Measurements from ENCODE around the gene SH3PXD2A. TPM values are rescaled to one million over a fixed set of nuclear protein-coding genes. Genes with fewer than 3 reads are reported as not detected.

Gene SH3PXD2A
- total RNA-seq, 2 donors from 2014 or later: 14.6 to 18.2 TPM

DNA sequence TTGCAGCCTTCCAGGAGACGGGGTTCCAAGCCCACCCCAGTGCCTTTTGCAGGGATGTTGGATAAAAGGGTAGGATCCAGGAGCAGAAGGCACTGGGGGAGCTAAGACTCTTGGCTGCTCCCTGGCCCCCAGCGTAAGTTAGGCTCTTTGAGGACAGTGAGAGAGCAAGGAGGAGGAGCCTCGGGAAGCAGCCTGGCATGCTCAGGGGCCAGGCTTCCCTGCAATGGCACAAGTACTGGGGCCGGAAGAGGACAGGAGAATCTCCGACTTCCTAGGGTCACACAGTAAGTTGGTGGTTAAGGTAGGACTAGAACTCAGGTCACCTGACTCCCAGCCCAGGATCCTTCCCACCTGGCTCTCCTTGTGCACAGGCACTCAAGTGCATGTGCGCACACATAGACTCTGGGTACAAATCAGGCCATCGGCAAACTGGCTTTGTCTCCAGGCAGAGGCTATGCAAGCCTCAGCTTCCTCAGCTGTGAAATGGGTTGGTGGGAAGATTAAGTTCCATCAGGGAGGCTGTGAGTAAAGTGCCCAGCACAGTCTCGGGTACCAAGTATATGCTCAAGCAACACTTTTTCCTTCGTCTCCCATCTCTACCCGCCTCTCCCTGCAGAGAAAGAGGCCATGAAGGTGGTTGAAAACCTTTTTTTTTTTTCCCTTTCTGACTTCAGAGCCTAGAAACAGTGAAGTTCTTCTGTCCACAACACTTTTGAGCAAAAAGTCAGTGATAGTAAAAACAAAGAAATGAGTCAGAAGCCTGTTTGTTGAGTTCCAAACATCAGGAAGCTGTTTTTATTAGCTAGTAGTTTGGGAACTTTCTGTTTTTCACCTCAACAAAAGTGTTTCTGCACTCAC, 282.8 kb downstream of the SH3PXD2A start:
- Histone ChIP-seq H3K27me3 (no peaks in the 10 kb centered on the region), H3K4me3 (no peak overlapping the region), H3K36me3 (no peaks in the 10 kb centered on the region), H3K9me3 (no peaks in the 10 kb centered on the region), H3K27ac (no peak overlapping the region), H3K4me1 (no peaks in the 10 kb centered on the region)
- DNase-seq (ENCODE audit: low spot score): no peak
- TF ChIP-seq, protein P1, sequence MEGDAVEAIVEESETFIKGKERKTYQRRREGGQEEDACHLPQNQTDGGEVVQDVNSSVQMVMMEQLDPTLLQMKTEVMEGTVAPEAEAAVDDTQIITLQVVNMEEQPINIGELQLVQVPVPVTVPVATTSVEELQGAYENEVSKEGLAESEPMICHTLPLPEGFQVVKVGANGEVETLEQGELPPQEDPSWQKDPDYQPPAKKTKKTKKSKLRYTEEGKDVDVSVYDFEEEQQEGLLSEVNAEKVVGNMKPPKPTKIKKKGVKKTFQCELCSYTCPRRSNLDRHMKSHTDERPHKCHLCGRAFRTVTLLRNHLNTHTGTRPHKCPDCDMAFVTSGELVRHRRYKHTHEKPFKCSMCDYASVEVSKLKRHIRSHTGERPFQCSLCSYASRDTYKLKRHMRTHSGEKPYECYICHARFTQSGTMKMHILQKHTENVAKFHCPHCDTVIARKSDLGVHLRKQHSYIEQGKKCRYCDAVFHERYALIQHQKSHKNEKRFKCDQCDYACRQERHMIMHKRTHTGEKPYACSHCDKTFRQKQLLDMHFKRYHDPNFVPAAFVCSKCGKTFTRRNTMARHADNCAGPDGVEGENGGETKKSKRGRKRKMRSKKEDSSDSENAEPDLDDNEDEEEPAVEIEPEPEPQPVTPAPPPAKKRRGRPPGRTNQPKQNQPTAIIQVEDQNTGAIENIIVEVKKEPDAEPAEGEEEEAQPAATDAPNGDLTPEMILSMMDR (IDR thresholded peaks at IDR 0.05): no peak

DNA sequence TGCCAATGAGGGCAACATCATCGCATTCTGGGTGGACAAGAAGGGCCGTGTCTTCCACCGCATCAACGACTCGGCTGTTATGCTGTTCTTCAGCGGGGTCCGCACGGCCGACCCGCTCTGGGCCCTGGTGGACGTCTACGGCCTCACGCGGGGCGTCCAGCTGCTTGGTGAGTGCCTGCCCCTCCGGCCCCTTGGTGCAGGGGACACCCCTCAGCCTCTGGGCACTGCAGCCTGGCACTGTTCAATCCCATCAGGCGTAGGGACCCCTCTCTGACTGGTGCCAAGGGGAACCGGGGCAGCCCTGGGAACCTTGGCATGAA, 283.8 kb downstream of the SH3PXD2A start:
- no peak for DNase-seq (ENCODE audit: low spot score)

DNA sequence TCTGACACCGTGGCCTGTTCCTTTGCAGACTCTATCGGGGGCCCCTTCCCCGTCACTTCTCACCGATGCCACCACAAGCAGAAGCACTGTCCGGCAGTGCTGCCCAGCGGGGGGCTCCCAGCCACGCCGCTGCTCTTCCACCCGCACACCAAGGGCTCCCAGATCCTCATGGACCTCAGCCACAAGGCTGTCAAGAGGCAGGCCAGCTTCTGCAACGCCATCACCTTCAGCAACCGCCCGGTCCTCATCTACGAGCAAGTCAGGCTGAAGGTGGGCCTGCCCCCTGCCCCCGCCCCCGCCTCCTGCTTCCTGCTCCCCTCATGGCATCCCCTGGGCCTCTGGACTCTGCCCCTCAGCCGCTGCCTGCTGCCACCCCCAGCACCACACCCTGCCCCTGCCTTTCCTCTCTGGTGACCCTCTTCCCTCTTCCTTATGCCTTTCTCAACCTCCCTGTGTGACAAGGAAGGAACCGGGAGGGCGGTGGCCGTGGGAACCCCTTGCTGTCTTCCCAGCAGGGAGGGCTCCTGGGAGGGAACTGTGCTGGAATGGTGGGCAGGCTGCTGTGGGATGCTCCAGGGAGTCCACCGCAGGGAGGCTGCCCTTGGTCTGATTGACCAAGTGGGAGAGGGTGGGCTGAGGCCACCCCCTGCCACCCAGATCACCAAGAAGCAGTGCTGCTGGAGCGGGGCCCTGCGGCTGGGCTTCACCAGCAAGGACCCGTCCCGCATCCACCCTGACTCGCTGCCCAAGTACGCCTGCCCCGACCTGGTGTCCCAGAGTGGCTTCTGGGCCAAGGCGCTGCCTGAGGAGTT, 284.3 kb downstream of the SH3PXD2A start:
- TF ChIP-seq, protein P1 (IDR thresholded peaks at IDR 0.05): no peak
- H3K27ac ChIP-seq: no peak overlapping the region
- no peak overlapping the region for H3K4me3 ChIP-seq
- no peaks in the 10 kb centered on the region for H3K4me1 ChIP-seq
- no peak for DNase-seq (ENCODE audit: low spot score)
- no peaks in the 10 kb centered on the region for H3K27me3 ChIP-seq
- no peaks in the 10 kb centered on the region for H3K36me3 ChIP-seq
- H3K9me3 ChIP-seq: no peaks in the 10 kb centered on the region

More for the DNA sequence above, 283.8 kb downstream of the SH3PXD2A start:
- no peak overlapping the region for H3K4me3 ChIP-seq
- H3K27ac ChIP-seq: no peak overlapping the region
- H3K27me3 ChIP-seq: no peaks in the 10 kb centered on the region
- H3K36me3 ChIP-seq: no peaks in the 10 kb centered on the region
- TF ChIP-seq, protein P1 (IDR thresholded peaks at IDR 0.05): no peak
- H3K9me3 ChIP-seq: no peaks in the 10 kb centered on the region
- no peaks in the 10 kb centered on the region for H3K4me1 ChIP-seq

DNA sequence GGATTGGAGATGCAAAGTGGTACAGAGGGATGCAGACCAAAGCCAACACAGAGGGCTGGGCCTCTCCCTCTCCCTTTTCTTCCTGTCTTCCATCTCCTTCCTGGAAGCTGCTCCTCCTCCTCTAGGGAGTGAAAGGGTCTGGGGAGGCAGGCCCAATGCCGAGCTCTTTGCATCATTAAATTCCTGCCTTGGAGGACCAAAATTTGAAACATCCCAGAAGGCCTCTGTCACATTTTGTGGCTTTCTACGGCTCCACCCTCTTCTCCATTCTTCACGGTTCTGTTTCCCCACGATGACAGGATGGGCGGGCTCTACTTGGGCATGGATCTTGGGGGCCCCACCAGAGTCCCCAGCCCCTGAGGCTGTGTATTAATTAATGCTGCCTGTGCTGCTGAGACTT, 285.5 kb downstream of the SH3PXD2A start:
- Histone ChIP-seq H3K36me3 (no peaks in the 10 kb centered on the region), H3K27ac (no peak overlapping the region), H3K9me3 (no peaks in the 10 kb centered on the region), H3K4me1 (no peaks in the 10 kb centered on the region), H3K4me3 (no peak overlapping the region), H3K27me3 (no peaks in the 10 kb centered on the region)
- no peak for DNase-seq (ENCODE audit: low spot score)
- TF ChIP-seq, protein P1 (IDR thresholded peaks at IDR 0.05): no peak

DNA sequence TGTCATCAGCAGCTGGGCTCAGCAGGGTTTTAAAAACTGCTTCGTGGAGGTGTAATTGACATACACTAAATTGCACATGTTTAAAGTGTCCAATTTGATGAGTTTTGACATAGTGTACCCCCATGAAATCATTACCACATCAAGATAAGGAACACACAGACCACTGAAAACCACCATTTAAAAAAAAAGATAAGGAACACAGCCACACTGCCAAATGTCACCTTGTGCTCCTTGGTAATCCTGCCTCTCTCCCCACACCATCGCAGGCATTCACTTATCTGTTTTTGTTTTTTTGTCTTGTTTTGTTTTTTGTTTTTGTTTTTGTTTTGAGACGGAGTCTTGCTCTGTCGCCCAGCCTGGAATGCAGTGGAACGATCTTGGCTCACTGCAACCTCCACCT, 286.9 kb downstream of the SH3PXD2A start:
- no peaks in the 10 kb centered on the region for H3K36me3 ChIP-seq
- TF ChIP-seq, protein P1 (IDR thresholded peaks at IDR 0.05): no peak
- no peak overlapping the region for H3K27ac ChIP-seq

More for the DNA sequence above, 286.9 kb downstream of the SH3PXD2A start:
- Histone ChIP-seq H3K4me3 (no peak overlapping the region), H3K4me1 (no peaks in the 10 kb centered on the region), H3K27me3 (no peaks in the 10 kb centered on the region), H3K9me3 (no peaks in the 10 kb centered on the region)
- no peak for DNase-seq (ENCODE audit: low spot score)

Measured in right atrium auricular region (tissue), 2 donors.